Heart left ventricle (tissue), 16 donors: ENCODE data around the gene FMO4. TPM values are rescaled to one million over a fixed set of nuclear protein-coding genes. Genes with fewer than 3 reads are reported as not detected.
"Not testable (repeated sequence)": the region's sequence is repeated elsewhere in the genome, so short reads cannot be mapped to it uniquely, and the experiment has no call there.

ENCODE experiments used
- ATAC-seq, 4 donors: fragments of 200-7000 bp; cut with Tn5 transposase; one replicate each; pipeline ENCODE4 v1.9.1; 2020 to 2022; ENCODE audit warnings: moderate library complexity in 4 of 4, mild to moderate bottlenecking in 3 of 4, moderate number of reproducible peaks in 1 of 4
- DNase-seq, 5 donors: peaks; one replicate each; pipeline ENCODE4 v3.0.0-alpha.2; 2020
- H3K27ac ChIP-seq, 12 donors: fragments of 200-600 bp; sonication (generic) in 4 of 12; one replicate each; pipeline versions ENCODE4 v1.5.0 to v1.8.0; 2016 to 2022; ENCODE audit warnings: mild to moderate bottlenecking in 2 of 12
- H3K27me3 ChIP-seq, 9 donors: fragments of 200-600 bp; sonication (generic) in 2 of 9; one replicate each; pipeline versions ENCODE4 v1.5.1 to v1.8.0; 2016 to 2022; ENCODE audit warnings: mild to moderate bottlenecking in 3 of 9
- H3K36me3 ChIP-seq, 9 donors: fragments of 200-600 bp; sonication (generic) in 2 of 9; one replicate each; pipeline versions ENCODE4 v1.5.0 to v1.8.0; 2018 to 2022; ENCODE audit warnings: mild to moderate bottlenecking in 2 of 9
- H3K4me1 ChIP-seq, 12 donors: fragments of 200-600 bp; sonication (generic) in 4 of 12; one replicate each; pipeline versions ENCODE4 v1.5.0 to v1.8.0; 2016 to 2022; ENCODE audit warnings: mild to moderate bottlenecking in 3 of 12
- H3K4me3 ChIP-seq, 12 donors: fragments of 200-600 bp; sonication (generic) in 4 of 12; one replicate each; pipeline versions ENCODE4 v1.5.0 to v1.8.0; 2017 to 2022; ENCODE audit warnings: mild to moderate bottlenecking in 9 of 12, moderate library complexity in 4 of 12
- H3K9me3 ChIP-seq, 12 donors: fragments of 200-600 bp; sonication (generic) in 4 of 12; one replicate each; pipeline versions ENCODE4 v1.5.0 to v1.8.0; 2016 to 2022; ENCODE audit warnings: mild to moderate bottlenecking in 1 of 12
- POLR2A ChIP-seq, 2 donors: fragments of 450-650 bp; IDR thresholded peaks; one replicate each; pipeline ENCODE4 v1.6.1; 2017; ENCODE audit warnings: antibody characterized with exemption in 2 of 2, mild to moderate bottlenecking in 2 of 2, moderate library complexity in 2 of 2
- WGBS, 4 donors: extraction: QIAGEN DNeasy Blood & Tissue Kit in 2 of 4; methylation state at CpG; one replicate each; pipeline versions ENCODE4 v1.1.5 to v1.1.7; 2013 to 2018; 5-methylcytosine and 5-hydroxymethylcytosine counted together
- intact Hi-C, 10 donors: fragments of 100-400 bp; cut with DNase I; formaldehyde crosslinking; loops; one replicate each; pipeline versions ENCODE4 v1.11.1 to v1.14.2; 2022
- polyA plus RNA-seq, 2 donors: library from polyadenylated mRNA; stranded (reverse); fragments of 200-250 nt; gene quantifications; one replicate each; pipeline ENCODE4 v1.2.3, GENCODE V29; 2013
- total RNA-seq, 9 donors: library from RNA; depleted of rRNA in 2 of 9; stranded (reverse); fragments of >200 nt in 2 of 9; fragmentation: NEBNext Ultra II Directional in 3 of 9; extraction: Animal tissue kit (Norgen Biotek cat#: 25700) in 3 of 9; gene quantifications; one replicate each; pipeline versions ENCODE4 v1.1.0 to v1.2.4, GENCODE V29; 2016 to 2023
- TF ChIP-seq, protein P1 (sequence below), 12 donors: fragments of 200-600 bp; sonication (generic) in 4 of 12; IDR thresholded peaks; one replicate each; pipeline versions ENCODE4 v1.5.0 to v1.8.0; 2018 to 2022; ENCODE audit warnings: antibody characterized with exemption in 12 of 12, mild to moderate bottlenecking in 5 of 12
- donor health status: ischemic (EF 13 %, LVEDD 7.1; RV severe dilation, severe dysfunction).
- donor health status: healthy with polysubstance abuse.
- donor health status: DM: no; HTN: yes; CAD: no.
- donor health status: DM: no; HTN: no; CAD: no.
- donor health status: ischemic (EF 25% LVEDD 6.9; RV normal size, moderate dysfunction).
- donor health status: ischemic (EF 25% LVEDD 5.7; RV mildly dilated, moderate dysfunction).
- donor health status: healthy.
- donor health status: DM: yes; HTN: yes; CAD: no.
- donor health status: ischemic (EF 35%, LVEDD 5.7; RV mildly dilated, moderate dysfunction).
- donor health status: nonischemic (EF 11% LVEDD 7.7; RV severe dilation, severe dysfunction).
- donor health status: DM: yes; HTN: yes; CAD: no.
- donor health status: PGD.
- donor health status: ischemic (EF 29% LVEDD 5.4; RV normal size, mild dysfunction).
- donor health status: nonischemic (EF 23%, LVEDD 6.1; RV moderate dilation, normal function).

Gene FMO4
- total and polyA plus RNA-seq, 11 donors = 1.9 to 10.1 (median 4.9) TPM

DNA sequence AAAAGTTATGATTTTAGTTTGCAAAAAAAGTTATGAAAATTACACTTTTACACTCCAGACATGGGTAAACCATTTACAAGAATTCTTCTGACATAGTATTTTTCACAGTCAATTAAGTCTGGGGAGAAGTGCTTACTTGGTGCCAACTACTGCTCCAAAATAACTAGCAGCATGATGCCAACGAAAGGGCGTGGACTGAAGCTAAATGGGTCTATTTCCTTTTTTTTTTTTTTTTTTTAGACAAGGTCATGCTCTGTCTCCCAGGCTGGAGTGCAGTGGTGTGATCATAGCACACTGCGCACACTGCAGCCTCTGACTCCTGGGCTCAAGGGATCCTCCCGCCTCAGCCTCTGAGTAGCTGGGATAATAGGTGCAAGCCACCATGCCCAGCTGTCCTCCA, 43.2 kb downstream of the FMO4 start:
- 63 to 84% (median 66%) methylated on average over 4 of the region's 4 CpGs for WGBS, 4 donors
- H3K27me3 ChIP-seq = no peaks in the 10 kb centered on the region
- DNase-seq = no peak
- intact Hi-C loops = no loop called here
- no peak for ATAC-seq
- peaks cover 0 to 4% (median 0%) of the 10 kb centered on the region in 12 donors for H3K9me3 ChIP-seq
- TF ChIP-seq POLR2A (IDR thresholded peaks at IDR 0.05) = no peak
- TF ChIP-seq, protein P1, sequence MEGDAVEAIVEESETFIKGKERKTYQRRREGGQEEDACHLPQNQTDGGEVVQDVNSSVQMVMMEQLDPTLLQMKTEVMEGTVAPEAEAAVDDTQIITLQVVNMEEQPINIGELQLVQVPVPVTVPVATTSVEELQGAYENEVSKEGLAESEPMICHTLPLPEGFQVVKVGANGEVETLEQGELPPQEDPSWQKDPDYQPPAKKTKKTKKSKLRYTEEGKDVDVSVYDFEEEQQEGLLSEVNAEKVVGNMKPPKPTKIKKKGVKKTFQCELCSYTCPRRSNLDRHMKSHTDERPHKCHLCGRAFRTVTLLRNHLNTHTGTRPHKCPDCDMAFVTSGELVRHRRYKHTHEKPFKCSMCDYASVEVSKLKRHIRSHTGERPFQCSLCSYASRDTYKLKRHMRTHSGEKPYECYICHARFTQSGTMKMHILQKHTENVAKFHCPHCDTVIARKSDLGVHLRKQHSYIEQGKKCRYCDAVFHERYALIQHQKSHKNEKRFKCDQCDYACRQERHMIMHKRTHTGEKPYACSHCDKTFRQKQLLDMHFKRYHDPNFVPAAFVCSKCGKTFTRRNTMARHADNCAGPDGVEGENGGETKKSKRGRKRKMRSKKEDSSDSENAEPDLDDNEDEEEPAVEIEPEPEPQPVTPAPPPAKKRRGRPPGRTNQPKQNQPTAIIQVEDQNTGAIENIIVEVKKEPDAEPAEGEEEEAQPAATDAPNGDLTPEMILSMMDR (IDR thresholded peaks at IDR 0.05) = no peak
- no peaks in the 10 kb centered on the region for H3K4me1 ChIP-seq
- no peak overlapping the region for H3K4me3 ChIP-seq
- H3K27ac ChIP-seq = no peak overlapping the region
- H3K36me3 ChIP-seq = no peaks in the 10 kb centered on the region

DNA sequence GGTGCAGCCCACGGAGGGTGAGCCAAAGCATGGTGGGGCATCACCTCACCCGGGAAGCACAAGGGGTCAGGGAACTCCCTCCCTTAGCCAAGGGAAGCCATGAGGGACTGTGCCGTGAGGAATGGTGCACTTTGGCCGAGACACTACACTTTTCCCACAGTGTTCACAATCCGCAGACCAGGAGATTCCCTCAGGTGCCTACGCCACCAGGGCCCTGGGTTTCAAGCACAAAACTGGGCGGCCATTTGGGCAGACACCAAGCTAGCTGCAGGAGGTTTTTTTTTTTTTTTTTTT, 45.3 kb downstream of the FMO4 start:
- H3K36me3 ChIP-seq, DNase-seq, H3K27ac ChIP-seq, intact Hi-C loops, H3K9me3 ChIP-seq, H3K4me1 ChIP-seq, H3K27me3 ChIP-seq, H3K4me3 ChIP-seq, ATAC-seq: not testable (repeated sequence)
- WGBS, 4 donors = 88 to 92% (median 91%) methylated on average over 7 of the region's 7 CpGs

DNA sequence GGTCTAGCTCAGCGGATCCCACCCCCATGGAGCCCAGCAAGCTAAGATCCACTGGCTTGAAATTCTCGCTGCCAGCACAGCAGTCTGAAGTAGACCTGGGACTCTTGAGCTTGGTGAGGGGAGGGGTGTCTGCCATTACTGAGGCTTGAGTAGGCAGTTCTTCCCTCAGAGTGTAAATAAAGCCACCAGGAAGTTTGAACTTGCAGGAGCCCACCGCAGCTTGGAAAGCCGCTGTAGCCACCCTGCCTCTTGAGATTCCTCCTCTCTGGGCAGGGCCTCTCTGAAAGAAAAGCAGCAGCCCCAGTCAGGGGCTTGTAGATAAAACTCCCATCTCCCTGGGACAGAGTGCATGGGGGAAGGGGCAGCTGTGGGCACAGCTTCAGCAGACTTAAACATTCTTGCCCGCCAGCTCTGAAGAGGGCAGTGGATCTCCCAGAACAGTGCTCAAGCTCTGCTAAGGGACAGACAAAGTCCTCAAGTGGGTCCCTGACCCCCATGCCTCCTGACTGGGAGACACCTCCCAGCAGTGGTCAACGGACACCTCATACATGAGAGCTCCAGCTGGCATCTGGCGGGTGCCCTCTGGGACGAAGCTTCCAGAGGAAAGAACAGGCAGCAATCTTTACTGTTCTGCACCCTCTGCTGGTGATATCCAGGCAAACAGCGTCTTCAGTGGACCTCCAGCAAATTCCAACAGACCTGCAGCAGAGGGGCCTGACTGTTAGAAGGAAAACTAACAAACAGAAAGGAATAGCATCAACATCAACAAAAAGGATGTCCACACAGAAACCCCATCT, 45.9 kb downstream of the FMO4 start:
- WGBS, 4 donors = 58 to 64% (median 61%) methylated on average over 7 to 9 of the region's 9 CpGs
- H3K36me3 ChIP-seq, H3K27ac ChIP-seq, intact Hi-C loops, DNase-seq, H3K27me3 ChIP-seq, H3K9me3 ChIP-seq, ATAC-seq, H3K4me1 ChIP-seq, H3K4me3 ChIP-seq: not testable (repeated sequence)

DNA sequence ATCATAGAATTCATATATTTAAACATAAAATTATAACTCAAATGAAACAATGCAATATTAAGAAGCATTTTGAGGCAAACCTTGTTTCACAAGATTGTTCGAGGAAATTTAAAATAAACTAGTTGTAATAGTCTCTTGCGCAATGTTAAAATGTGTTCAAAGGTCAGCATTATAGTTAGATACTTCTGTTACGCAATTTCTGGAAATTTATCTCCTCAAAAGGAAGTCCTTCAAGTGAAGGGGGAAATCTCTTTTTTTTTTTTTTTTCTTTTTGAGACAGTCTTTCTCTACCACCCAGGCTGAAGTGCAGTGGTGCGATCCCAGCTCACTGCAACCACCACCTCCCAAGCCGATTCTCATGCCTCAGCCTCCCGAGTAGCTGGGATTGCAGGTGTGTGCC, 52.1 kb downstream of the FMO4 start:
- no peak for DNase-seq
- TF ChIP-seq, protein P1 (IDR thresholded peaks at IDR 0.05) = no peak
- no peak for TF ChIP-seq POLR2A (IDR thresholded peaks at IDR 0.05)
- Histone ChIP-seq H3K4me1 (peaks cover 0 to 15% (median 0%) of the 10 kb centered on the region in 12 donors), H3K27ac (no peak overlapping the region), H3K4me3 (no peak overlapping the region), H3K27me3 (no peaks in the 10 kb centered on the region), H3K36me3 (no peaks in the 10 kb centered on the region), H3K9me3 (peaks cover 0 to 9% (median 0%) of the 10 kb centered on the region in 12 donors)
- ATAC-seq = no peak
- intact Hi-C loops = no loop called here
- 85 to 89% (median 88%) methylated on average over 6 of the region's 6 CpGs for WGBS, 4 donors

DNA sequence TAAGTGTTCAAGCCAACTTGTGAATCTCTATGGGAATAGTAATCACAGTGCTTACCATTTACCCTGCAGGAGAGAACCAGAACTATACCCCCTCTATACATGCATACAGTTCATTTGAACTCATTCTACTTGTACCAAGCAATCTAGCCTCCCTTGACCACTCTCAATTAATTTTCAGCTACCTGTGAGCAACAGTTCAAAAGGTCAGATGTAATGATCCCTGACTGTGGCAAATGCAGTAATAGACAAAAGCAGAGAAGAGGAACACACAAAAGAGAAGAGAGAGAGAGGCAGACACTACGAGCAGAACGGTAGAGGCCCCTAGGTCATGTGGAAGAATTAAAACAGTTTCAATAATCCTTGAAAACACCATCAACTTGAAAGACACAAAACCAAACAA, 52.8 kb downstream of the FMO4 start:
- no peak for ATAC-seq
- intact Hi-C loops = no loop called here
- H3K4me1 ChIP-seq = peaks cover 0 to 15% (median 0%) of the 10 kb centered on the region in 12 donors
- no peak overlapping the region for H3K4me3 ChIP-seq
- no peaks in the 10 kb centered on the region for H3K36me3 ChIP-seq
- 80 to 89% (median 82%) methylated on average over 2 of the region's 2 CpGs for WGBS, 4 donors
- H3K27me3 ChIP-seq = no peaks in the 10 kb centered on the region
- H3K27ac ChIP-seq = no peak overlapping the region
- peaks cover 0 to 9% (median 0%) of the 10 kb centered on the region in 12 donors for H3K9me3 ChIP-seq
- TF ChIP-seq, protein P1 (IDR thresholded peaks at IDR 0.05) = no peak
- TF ChIP-seq POLR2A (IDR thresholded peaks at IDR 0.05) = no peak
- no peak for DNase-seq
